A172 (cell line): ENCODE results near the gene RPL10. TPM values are rescaled to one million over a fixed set of nuclear protein-coding genes. Genes with fewer than 3 reads are reported as not detected.

ENCODE experiments used
- DNase-seq: peaks from one replicate; pipeline ENCODE4 v3.0.0-alpha.2; 2015; ENCODE audit warnings: low spot score
- total RNA-seq: library from RNA; depleted of rRNA; stranded (reverse); fragments of >200 nt; shearing (Covaris generic); gene quantifications from 2 replicates; pipeline ENCODE4 v1.2.3, GENCODE V29; 2014; rRNA removed

The RPL10 gene
- total RNA-seq: 2,649 and 4,739 TPM in 2 replicates

DNA sequence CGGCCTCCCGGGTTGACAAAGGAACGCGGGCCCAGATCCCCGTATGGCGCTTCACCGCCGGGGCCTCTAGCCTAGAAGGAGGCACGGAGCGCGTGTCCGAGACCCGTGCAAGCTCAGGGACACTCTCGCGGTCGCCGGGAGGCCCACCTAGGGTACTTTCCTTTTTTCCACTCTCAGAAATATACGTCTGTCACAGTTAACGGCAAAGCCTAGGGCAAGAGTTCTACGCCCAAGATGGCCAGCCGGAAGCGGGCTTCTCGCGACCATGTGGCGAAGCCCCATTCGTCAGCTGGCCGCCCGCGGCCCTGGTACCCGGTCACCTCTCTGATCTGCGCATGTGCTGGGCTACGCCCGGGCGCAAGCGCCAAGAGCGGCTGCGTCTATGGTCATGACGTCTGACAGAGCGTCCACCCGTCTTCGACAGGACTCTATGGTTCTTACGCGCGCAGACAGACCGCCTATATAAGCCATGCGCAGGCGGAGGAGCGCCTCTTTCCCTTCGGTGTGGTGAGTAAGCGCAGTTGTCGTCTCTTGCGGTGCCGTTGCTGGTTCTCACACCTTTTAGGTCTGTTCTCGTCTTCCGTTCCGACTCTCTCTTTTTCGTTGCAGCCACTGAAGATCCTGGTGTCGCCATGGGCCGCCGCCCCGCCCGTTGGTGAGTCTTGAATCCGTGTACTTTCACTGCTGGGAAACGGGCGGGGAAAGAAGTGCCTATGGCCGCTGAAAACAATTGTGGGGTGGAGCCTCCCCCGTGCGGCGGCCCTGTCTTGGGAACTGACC lies at the start of gene RPL10:
RPL10 (plus strand) TSS at position 490 of the 780 bp plus-strand sequence; CDS start at position 633, 143 bp downstream.
- DNase-seq: peak; percentile 96

DNA sequence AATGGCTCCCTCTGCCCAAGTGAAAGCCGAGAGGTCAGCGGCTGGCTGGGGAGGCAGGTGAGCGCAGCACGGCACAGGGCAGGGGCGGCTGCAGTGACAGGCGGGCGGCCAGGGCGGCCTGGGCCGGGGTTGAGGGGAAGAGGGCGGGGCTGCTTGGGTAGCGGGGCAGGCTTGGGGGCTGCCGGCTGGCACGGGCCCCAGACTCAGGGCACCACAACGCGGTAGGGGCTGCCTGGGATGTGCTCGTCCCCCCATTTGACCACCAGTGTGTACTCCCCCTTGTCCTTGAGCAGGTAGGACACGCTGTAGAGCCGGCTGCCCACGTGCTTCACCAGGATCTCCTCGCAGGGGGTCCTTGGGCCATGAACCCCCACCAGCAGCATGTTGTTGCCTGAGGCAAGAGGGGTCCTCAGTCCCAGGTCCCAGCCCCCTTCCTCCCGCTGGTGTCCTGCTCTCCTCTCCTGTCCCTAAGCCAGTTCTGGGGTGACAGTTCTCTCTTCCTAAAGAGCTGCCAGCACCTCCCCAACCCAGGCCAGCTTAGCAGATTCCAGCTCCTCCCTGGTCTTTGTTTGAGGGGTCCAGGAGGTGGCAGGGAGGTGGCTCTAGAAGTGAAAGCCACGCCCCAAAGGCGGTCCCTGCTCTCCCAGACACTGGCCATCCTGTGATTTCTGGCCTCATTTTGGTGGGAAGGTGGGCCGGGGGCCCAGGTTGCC lies 49.4 kb upstream of the RPL10 start:
- DNase-seq: no peak

DNA sequence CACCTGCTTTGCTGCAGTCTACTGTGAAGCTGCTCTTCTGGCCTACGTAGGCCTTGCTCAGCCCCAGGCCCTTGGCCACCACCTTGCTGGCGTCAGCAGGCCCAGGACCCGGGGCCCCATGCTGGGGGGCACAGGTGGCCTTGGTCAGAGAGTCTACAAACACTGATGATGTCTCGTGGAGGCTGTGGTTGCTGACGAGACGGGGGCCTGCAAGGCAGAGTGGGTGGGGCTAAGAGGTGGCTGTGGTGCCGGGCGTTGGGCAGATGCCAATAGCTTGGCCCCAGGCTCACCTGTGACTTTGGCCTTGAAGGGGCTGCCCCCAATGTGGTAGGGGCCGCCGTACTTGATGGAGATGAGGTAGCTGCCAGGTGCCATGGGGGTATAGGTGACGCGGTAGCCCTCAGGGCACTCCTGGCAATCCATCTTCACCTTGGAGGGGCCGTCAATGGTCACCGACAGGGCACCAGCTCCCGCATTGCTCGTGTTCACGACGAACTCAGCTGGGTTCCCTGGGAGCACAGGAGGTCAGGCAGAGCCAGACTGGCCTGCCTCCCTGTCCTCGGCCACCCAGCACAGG lies 48.7 kb upstream of the RPL10 start:
- DNase-seq: no peak

DNA sequence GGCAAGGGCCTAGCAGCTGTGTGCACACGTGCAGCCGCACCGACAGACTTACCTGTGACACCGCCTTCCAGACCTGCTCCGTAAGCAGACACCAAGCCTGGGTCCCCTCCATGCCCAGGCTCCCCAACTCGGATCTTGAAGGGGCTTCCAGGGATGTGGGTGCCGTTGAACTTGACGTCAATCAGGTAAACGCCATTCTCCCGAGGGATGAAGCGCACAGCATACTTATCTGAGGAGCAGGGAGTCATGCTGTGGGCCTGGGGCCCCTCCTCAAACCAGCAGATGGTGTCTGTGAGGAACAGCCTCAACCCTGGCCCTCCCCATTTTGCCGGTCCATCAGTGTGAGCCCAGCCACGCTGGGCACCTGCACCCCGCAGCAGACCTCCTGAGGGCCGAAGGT lies 48.2 kb upstream of the RPL10 start:
- no peak for DNase-seq

DNA sequence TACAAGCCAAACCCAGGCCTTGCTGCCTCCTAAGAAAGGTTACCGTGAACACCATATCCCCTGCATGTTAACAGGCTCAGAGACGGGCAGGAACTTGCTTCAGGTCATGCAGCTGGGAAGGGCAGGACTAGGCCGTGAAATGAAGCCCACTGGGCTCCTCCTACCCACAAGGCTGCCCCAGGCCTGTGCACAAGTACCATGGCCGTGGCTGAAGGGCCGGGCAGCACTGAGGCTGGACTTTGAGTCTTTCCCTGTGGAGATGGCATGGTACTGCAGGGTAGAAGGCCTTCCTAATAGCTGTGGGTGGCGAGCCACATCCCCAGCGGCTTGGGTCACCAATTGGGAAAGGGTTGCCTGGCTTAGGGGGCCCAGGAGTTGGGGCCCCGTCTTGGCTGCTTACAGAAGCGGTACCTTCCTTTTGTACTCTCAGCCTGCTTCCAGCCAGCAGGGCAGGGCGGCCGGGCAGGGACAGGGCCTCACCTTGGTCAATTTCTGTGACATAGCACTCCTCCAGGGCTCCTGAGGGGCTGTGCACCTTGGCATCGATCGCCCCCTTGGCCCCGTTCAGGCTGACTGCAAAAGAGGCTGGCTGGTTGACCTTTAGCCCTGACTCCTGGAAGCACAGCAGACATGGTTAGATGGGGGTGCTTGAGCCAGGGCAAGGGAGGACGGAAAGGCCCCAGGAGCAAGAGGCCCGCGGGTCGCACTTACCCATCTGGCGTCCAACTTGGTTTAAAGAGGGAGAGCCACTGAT lies 47.6 kb upstream of the RPL10 start:
- DNase-seq: no peak

DNA sequence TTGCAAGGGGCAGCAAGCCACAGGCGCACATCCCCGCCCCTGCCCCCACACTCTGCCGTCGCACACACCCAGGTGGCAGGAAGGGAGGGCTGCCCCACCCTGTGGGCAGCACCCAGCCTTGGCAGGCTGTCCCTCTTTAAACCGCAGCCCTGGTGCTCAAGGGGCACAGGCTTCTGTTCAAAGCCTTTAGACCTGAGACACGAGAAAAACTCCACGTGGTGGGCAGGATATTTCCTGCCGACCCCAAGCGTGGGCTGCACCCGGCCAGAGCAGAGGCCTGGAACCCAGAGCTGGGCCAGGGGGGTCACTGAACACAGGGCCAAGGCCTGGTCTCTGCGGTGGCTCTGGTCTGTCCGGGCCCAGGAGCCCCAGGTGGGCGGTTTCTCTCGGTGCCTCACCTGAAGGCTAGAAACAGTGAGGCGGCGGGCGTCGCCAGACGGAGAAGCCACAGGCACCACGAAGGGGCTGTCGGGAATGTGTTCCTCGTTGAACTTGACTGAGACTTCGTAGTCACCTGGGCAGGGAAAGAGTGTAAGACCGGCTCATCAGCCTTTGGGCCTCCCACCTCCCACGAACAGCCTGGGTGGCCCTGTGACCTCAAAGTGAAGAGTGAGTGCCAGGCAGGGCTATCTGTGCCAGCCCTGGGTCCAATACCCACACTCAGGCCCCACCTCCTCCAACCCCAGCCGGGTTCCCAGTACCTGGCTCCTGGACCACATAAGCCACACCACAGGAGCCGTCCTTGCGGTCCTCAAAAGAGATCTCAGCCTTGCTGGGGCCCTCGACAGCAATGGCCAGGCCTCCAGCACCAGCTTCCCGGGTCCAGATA lies 46.8 kb upstream of the RPL10 start:
- no peak for DNase-seq

DNA sequence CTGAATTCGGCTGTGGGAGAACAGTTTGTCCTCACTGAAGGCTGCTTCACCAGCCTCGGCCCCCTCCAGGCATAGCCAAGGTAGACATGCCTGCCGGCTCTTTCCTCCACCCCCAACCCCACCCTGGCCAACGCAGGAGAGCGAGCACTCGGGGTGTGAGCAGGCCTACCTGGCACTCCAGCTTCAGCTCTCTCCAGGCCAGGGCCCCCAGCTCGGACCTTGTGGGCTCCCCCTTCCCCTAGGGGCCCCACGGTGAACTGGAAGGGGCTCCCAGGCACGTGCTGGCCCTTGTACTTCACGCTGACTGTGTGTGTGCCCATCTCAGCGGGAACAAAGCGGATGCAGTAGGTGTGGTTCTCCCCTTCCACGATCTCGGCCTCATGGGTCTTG lies 46.2 kb upstream of the RPL10 start:
- DNase-seq: no peak

DNA sequence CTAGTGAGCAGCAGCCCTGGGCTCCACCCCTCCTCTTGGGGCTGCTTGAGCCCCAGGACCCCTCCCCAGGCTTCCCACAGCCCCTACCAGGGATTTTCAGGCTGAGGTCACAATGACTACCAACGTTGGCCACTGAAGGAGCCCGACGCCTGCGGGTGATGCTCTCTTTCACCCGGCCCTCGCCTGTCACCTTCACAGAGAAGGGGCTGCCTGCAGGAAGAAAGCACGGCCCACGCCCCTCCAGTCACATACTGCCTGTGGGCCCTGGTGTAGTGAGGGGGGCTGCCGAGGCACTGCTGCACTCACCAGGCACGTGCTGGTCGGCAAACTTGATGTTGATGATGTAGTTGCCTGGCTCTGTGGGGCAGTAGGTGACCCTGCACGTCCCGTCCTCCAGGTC lies 45.7 kb upstream of the RPL10 start:
- DNase-seq: no peak

DNA sequence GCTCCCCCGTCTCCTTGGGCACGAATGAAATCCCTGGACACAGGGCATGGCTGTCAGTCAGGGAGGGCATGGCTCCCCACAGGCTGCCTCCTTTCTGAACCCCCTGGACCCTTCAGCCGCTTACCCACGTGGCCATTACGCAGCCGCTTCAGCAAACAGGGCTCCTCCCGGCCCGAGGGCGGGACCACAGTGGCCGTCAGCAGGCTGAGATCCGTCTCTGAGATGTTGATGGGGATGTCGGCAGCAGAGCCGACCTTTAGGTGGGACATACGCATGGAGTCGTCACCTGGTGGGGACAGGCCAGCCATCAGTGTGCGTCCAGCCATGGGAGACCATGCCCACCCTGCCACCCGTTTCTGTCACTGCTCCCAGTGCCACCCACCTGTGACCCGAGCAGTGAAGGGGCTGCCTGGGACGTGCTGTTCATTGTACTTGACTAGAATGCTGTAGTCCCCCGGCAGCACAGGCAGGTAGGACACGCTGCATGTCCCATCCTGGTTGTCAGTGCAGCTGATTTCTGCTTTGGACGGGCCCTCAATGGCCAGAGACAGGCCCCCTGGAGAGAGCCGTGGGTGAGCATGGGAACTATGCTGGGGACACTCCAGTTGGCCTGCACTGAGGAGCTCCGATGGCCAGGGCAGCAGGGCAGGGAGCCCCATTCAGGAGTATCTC lies 44.9 kb upstream of the RPL10 start:
- no peak for DNase-seq

DNA sequence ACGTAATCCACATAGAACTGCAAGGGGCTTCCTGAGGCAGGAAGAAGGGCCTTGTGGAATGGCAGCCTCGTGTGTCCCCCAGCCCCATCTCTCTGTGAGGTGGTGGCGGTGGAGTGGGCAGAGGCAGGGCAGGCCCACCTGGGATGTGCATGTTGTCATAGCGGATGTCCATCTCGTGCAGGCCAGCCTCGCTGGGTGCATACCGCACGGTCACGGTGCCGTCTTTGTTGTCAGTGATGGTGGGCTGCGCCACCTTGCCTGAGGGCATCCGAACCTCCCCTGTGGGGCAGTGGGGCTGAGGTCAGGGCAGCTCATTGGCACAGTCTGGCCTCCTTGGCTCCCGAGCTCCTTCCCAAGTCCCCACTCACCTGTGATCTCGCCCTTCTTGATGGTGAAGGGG lies 44.2 kb upstream of the RPL10 start:
- DNase-seq: no peak

DNA sequence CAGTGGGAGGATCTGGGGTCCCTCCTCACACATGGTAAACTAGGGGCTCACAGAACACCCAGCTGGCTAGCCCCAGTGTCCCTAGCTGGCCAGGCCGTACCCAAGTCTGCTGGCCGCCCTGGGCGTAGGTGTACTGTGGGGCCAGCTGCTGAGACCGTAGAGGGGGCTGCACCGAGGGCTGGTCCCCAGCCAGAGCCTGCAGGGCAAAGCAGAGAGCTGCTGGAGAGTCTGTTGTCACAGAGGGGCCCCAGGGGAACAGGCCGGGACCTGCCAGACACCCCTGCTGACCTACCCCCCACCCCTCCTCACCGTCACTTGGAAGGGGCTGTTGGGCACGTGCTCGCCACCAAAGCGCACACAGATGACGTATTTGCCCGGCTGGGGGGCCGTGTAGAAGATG lies 43.7 kb upstream of the RPL10 start:
- DNase-seq: no peak

DNA sequence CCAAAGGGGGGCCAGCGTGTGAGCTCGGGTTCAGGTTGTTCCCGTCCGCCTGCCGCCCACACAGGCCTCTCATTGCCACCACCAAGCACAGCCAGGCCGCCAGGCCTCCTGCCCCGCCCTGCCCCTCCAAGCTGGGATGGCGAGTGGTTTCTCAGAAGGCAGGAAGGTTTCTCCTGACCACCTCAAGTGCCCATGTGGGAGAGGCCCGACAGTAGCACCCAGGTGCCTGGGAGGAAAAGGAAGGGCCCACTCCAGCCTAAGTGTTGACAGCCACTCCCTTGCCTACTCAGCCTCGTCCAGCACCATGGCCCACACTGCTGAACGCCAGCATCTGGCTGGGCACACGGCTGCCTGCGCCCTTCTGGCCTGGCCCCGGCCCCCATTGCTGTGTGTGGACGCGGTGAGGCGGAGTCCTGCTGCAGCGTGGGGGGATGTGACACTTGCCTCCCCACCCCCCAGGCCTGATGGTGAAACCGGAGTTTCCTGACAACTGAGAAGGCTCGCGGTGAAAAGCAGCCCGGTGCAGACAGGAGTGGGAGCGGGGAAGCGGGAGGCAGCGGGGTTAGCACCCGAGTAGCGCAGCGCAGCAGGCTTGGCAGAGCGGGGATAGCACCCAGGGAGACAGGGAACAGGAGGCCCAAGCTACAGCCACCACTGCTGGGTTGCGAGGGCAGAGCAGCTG lies 42.9 kb upstream of the RPL10 start:
- no peak for DNase-seq

DNA sequence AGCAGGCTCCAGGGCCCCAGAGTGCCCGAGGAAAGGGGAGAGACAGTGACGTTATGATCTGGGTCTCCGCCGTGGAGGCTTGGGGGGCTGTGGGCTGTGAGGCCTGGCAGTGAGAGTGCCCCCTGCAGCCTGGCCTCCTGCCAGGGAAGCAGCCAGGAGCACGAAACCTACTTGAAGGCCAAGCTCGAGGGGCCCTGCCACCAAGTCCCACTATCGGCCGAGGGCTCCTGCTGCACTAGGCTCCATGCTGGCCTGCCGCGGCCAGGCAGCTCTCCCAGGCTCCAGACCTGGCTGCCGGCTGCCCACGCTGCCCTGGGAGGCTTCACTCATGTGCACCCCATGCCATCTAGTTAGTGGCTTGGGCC lies 42.4 kb upstream of the RPL10 start:
- DNase-seq: no peak

DNA sequence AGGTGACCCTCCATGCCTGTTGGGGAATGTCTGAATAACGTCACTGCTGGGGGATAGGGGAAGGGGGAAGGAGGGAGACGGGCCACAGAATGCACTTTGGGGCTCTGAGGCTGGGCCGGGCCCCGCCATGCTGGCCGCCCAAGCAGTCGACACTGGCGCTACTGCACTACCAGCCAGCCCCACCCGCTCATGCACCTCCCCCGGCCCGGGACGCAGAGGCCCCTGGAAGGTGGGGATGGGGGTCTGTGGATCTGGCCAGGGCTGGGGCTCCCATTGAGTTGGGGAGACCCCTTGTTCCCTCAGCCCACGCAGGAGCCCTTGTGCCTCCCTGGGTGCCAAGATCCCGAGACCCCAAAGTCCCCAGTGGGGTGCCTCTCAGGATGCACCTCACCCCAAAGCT lies 41.6 kb upstream of the RPL10 start:
- DNase-seq: no peak

DNA sequence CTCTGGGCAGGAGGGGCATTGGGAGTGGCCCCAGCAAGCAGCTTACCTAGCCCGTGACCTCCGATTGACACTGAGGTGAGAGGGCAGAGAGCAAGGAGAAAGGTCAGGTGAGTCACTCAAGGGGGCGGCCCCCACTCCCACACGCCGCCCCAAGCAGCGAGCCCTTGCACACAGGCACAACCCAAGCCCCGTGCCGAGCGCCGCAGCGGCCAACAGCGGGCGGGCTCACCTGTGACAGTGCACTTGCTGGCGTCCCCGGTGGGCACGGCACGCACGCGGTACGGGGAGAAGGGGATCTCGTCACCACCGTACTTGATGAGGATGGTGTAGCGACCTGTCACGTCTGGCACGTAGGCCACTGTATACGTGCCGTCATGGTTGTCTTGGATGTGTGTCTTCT lies 41.0 kb upstream of the RPL10 start:
- no peak for DNase-seq

DNA sequence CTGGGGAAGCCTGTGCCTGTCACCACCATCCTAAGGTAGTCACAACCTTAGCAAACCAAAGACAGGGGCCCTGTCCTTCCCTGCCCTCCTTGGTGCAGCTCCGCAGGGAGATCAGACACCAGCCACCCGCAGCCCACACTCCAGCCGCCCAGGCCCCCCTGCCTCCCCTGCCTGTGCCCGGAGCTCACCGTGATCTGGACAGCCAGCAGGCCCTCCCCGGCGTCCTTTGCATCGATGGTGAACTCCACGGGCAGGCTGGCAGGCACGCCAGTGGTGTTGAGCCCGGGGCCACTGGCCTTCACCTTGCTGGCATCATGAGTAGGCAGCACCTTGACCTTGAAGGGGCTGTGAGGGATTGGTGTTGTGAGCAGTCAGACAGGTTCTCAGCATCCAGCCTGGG lies 40.2 kb upstream of the RPL10 start:
- no peak for DNase-seq

DNA sequence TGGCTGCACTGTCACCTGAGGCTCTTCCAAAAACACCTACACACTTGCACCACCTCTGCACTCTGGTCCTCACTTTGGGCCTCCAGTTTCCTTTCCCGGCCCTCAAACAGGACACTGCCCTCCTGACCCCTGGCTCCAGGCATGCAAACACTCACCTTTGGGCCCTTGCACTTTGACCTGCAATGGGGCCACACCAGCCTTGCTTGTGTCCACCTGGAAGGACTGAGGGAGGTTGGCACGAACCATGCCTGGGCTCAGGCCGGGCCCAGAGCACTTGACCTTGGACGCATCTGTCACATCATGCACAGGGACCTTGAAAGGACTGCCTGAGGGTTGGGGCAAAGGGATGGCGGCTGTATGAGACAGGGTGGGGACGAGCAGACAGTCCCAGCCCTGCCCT lies 39.3 kb upstream of the RPL10 start:
- DNase-seq: no peak

DNA sequence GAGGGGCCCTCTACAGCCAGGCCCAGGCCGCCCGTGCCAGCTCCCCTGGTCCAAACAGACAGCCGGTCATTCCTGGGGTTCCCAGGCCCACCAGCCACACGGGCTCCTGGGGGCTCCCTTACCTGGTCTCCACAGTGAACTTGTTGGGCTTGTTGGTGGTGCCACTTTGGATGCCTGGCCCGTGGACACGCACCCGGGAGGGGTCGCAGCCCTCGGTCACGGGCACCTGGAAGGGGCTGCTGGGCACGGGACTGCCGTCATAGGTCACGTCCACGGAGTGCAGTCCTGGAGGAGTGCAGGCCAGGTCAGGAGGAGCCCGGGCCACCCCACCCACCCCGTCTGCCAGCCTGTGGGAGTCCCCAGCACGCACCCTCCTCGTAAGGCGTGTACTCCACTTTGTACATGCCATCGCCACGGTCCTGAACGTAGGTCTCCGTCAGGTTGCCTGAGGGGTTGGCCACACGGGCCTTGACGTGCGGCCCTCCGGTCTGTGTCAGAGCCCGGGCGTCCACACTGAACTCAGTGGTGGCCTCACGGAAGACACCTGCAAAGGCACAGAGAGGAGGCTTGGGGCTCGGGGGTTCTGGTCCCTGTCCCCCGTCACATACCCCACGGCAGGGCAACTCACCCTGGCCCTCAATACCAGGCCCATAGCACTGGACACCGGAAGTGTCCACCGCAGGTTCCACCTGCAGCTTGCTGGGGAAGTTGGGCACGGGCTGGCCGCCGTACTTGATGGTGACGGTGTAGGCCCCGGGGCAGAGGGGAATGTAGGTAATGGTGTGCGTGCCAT lies 38.6 kb upstream of the RPL10 start:
- DNase-seq: no peak

DNA sequence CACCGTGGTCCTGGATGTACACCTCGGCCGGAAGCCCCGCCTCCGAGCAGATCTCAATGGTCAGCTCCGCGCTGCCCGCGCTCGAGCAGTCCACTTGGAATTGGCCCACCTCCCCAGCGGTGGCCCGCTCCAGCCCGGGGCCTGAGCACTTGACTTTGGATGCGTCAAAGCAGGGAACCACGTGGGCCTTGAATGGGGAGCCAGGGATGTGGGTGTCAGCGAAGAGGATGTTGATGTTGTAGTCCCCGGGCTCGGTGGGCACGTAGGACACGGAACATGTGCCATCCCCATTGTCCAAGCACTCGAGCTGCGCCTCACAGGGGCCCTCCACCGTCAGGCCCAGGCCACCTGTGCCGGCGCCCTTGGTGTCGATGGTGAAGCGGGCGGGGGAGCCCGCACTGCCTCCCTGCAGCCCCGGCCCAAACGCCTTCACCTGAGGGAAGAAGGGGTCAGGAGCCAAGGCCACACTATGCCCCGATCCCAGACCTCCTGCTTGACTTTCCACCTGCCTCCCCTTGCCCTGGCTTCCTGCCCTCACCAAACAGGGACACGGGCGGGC lies 37.9 kb upstream of the RPL10 start:
- DNase-seq: no peak
